ENCODE results near the gene ALK. TPM values are rescaled to one million over a fixed set of nuclear protein-coding genes. Genes with fewer than 3 reads are reported as not detected.

The ALK gene
- total RNA-seq, 4 donors from 2014 or later, result 0.88 to 1.3 (median 1.3) TPM; not detected in 1

GRCh38 chr2:29611850-29612249, 309.5 kb downstream of the ALK start:
- no peaks in the 10 kb centered on the region for H3K4me1 ChIP-seq
- H3K9me3 ChIP-seq, result no peaks in the 10 kb centered on the region
- H3K36me3 ChIP-seq, result no peaks in the 10 kb centered on the region
- no peak overlapping the region for H3K27ac ChIP-seq
- DNase-seq, result no peak
- H3K27me3 ChIP-seq, result no peaks in the 10 kb centered on the region
- TF ChIP-seq POLR2A (IDR thresholded peaks at IDR 0.05) (no peak), CTCF (IDR thresholded peaks at IDR 0.05) (no peak)
- no peak overlapping the region for H3K4me3 ChIP-seq

- H3K4me1 ChIP-seq, result no peaks in the 10 kb centered on the region
- no peaks in the 10 kb centered on the region for H3K27me3 ChIP-seq
- H3K4me3 ChIP-seq, result no peak overlapping the region
- TF ChIP-seq CTCF (IDR thresholded peaks at IDR 0.05), result no peak
- no peak for TF ChIP-seq POLR2A (IDR thresholded peaks at IDR 0.05)
- no peak overlapping the region for H3K27ac ChIP-seq
- no peak for DNase-seq
- no peaks in the 10 kb centered on the region for H3K36me3 ChIP-seq
- H3K9me3 ChIP-seq, result no peaks in the 10 kb centered on the region
Observed at GRCh38 chr2:29611261-29611660, 310.1 kb downstream of the ALK start.

- Histone ChIP-seq H3K27ac (no peak overlapping the region), H3K27me3 (no peaks in the 10 kb centered on the region), H3K4me3 (no peak overlapping the region), H3K36me3 (no peaks in the 10 kb centered on the region), H3K9me3 (no peaks in the 10 kb centered on the region), H3K4me1 (no peaks in the 10 kb centered on the region)
- TF ChIP-seq CTCF (IDR thresholded peaks at IDR 0.05) (no peak), POLR2A (IDR thresholded peaks at IDR 0.05) (no peak)
- DNase-seq, result no peak
Observed at GRCh38 chr2:29610569-29610968, 310.8 kb downstream of the ALK start.

- no peak overlapping the region for H3K27ac ChIP-seq
- no peak overlapping the region for H3K4me3 ChIP-seq
- H3K27me3 ChIP-seq, result no peaks in the 10 kb centered on the region
- H3K9me3 ChIP-seq, result no peaks in the 10 kb centered on the region
- H3K36me3 ChIP-seq, result no peaks in the 10 kb centered on the region
- DNase-seq, result no peak
- TF ChIP-seq CTCF (IDR thresholded peaks at IDR 0.05) (no peak), POLR2A (IDR thresholded peaks at IDR 0.05) (no peak)
- H3K4me1 ChIP-seq, result no peaks in the 10 kb centered on the region
Observed at GRCh38 chr2:29607038-29607420, 314.4 kb downstream of the ALK start.

- Histone ChIP-seq H3K4me3 (no peak overlapping the region), H3K4me1 (no peaks in the 10 kb centered on the region), H3K9me3 (no peaks in the 10 kb centered on the region), H3K27me3 (no peaks in the 10 kb centered on the region), H3K36me3 (no peaks in the 10 kb centered on the region), H3K27ac (no peak overlapping the region)
- DNase-seq, result no peak
- TF ChIP-seq CTCF (IDR thresholded peaks at IDR 0.05) (no peak), POLR2A (IDR thresholded peaks at IDR 0.05) (no peak)
Observed at GRCh38 chr2:29606104-29607037, 315.0 kb downstream of the ALK start.

Data from Peyer's patch (tissue), 4 donors.